ENCODE measurements around the gene CPT1B.
"Not testable (repeated sequence)": the region's sequence is repeated elsewhere in the genome, so short reads cannot be mapped to it uniquely, and the experiment has no call there.

Gene CPT1B

GRCh38 chr22:50544078-50544745, 34.0 kb downstream of the CPT1B start:
- peak; percentile 16 for DNase-seq

GRCh38 chr22:50542416-50542927, 35.8 kb downstream of the CPT1B start:
- no peak for DNase-seq

- DNase-seq = not testable (repeated sequence)
These were observed 36.6 kb downstream of the CPT1B start for GRCh38 chr22:50541667-50542026.

GRCh38 chr22:50540381-50540780, 37.8 kb downstream of the CPT1B start:
- DNase-seq = no peak

GRCh38 chr22:50537765-50538164, 40.5 kb downstream of the CPT1B start:
- DNase-seq = no peak

- no peak for DNase-seq
These were observed 42.0 kb downstream of the CPT1B start for GRCh38 chr22:50536226-50536625.

GRCh38 chr22:50535113-50535512, 43.1 kb downstream of the CPT1B start:
- DNase-seq = no peak

GRCh38 chr22:50533856-50534711, 44.1 kb downstream of the CPT1B start:
- DNase-seq = not testable (repeated sequence)

- no peak for DNase-seq
These were observed 45.1 kb downstream of the CPT1B start for GRCh38 chr22:50532824-50533796.

GRCh38 chr22:50531962-50532674, 46.1 kb downstream of the CPT1B start:
- no peak for DNase-seq

GRCh38 chr22:50531546-50531961, 46.7 kb downstream of the CPT1B start:
- DNase-seq = no peak

GRCh38 chr22:50530877-50531545, 47.2 kb downstream of the CPT1B start:
- peak; percentile 17 for DNase-seq

GRCh38 chr22:50530580-50530876, 47.7 kb downstream of the CPT1B start:
- no peak for DNase-seq

GRCh38 chr22:50529897-50530579, 48.2 kb downstream of the CPT1B start, which contains the start of gene TYMP:
Gene TYMP, minus strand, starts transcription at chr22:50530012. Its CDS starts 303 bp downstream, at chr22:50529709.
- DNase-seq = no peak

- no peak for DNase-seq
These were observed 48.8 kb downstream of the CPT1B start for GRCh38 chr22:50529416-50529896.

GRCh38 chr22:50528682-50529415, 49.4 kb downstream of the CPT1B start:
- no peak for DNase-seq

- DNase-seq = no peak
These were observed 50.1 kb downstream of the CPT1B start for GRCh38 chr22:50527921-50528681.

- no peak for DNase-seq
These were observed 51.1 kb downstream of the CPT1B start for GRCh38 chr22:50526834-50527801.

All from NCI-H1436 treated with DMSO at 0.1 percent for 48 hours (cell line).